Adrenal gland (tissue), 5 donors: ENCODE measurements around the gene ZMYND8.
"Not testable (repeated sequence)": the region's sequence is repeated elsewhere in the genome, so short reads cannot be mapped to it uniquely, and the experiment has no call there.

Experiments used
- CTCF ChIP-seq, 6 experiments: fragments of 450-650 bp in 4 of 6; fragments of 200-600 bp in 2 of 6; sonication (generic) in 1 of 6; IDR thresholded peaks; 1 replicate in 5 of 6; 2 replicates in 1 of 6; pipeline versions ENCODE4 v1.5.1 to v1.8.0; 2016 to 2021; ENCODE audit warnings: antibody characterized with exemption in 6 of 6, mild to moderate bottlenecking in 2 of 6, moderate library complexity in 1 of 6
- POLR2A ChIP-seq, 2 donors: fragments of 450-650 bp; IDR thresholded peaks; one replicate each; pipeline ENCODE4 v1.6.1; 2017; ENCODE audit warnings: antibody characterized with exemption in 2 of 2, mild to moderate bottlenecking in 2 of 2, moderate library complexity in 1 of 2
- donor health status: DM: no; HTN: no; CAD: no.

GRCh38 chr20:47176217-47176616 lies 180.3 kb downstream of the ZMYND8 start:
- not testable (repeated sequence) for TF ChIP-seq POLR2A, CTCF (IDR thresholded peaks at IDR 0.05)
